SK-N-MC (cell line): ENCODE results near the gene IL6ST.
"Not testable (repeated sequence)": the region's sequence is repeated elsewhere in the genome, so short reads cannot be mapped to it uniquely, and the experiment has no call there.

Source experiments
- EZH2 ChIP-seq: fragments of 200-600 bp; sonication (generic); IDR thresholded peaks from one replicate; pipeline ENCODE4 v1.6.1; 2017; ENCODE audit warnings: antibody characterized with exemption
- POLR2AphosphoS5 ChIP-seq: IDR thresholded peaks from 2 replicates; pipeline ENCODE4 v1.6.1; 2012; ENCODE audit warnings: mild to moderate bottlenecking, low read depth, low read length, borderline replicate concordance

DNA sequence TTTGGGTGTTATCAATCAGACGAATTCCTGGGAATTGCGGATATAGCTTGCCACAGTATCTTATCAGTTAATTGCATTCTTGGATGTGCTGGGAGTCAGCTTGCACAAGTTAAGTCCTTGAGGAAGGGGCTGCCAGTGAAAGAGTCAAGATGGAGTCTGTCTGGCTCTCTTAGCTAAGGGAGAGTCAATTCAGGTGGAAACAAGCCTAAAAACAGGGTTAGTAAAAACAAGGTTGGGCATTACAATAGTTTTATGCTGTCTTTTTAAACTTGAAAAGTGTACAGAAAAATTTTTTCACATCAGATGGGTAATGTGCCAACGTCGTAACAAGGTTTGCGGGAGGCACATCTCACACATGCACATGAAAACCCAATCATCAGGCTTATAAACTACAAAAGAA lies 5.5 kb upstream of the IL6ST start:
- not testable (repeated sequence) for TF ChIP-seq EZH2, POLR2AphosphoS5
